CD14-positive monocyte (primary cell): ENCODE measurements around the gene PDC. TPM values are rescaled to one million over a fixed set of nuclear protein-coding genes. Genes with fewer than 3 reads are reported as not detected.
A peak's percentile ranks its signal among the peaks of the same experiment; 100 is the strongest.

Experiments used
- DNase-seq, 3 donors: peaks; one replicate each; pipeline ENCODE4 v3.0.0-alpha.2; 2011 to 2022
- H2AFZ ChIP-seq: 2 replicates; pipeline ENCODE4 v1.6.0; 2012; ENCODE audit warnings: mild to moderate bottlenecking, low read depth, low read length, inconsistent platforms; ENCODE audit not compliant: insufficient read depth, poor library complexity, severe bottlenecking
- H3K27ac ChIP-seq, 2 donors: 1 replicate in 1 of 2; 2 replicates in 1 of 2; pipeline ENCODE4 v1.5.1; 2012 to 2013; ENCODE audit warnings: low read length in 2 of 2, control low read depth in 1 of 2, inconsistent platforms in 1 of 2, low read depth in 1 of 2, mild to moderate bottlenecking in 1 of 2
- H3K27me3 ChIP-seq, 2 donors: one replicate each; pipeline versions ENCODE4 v1.6.0 to v1.6.1; 2011 to 2013; ENCODE audit warnings: low read length in 2 of 2; ENCODE audit not compliant: control insufficient read depth in 2 of 2, insufficient read depth in 2 of 2
- H3K36me3 ChIP-seq, 2 donors: replicated peaks in 1 of 2; 1 replicate in 1 of 2; 2 replicates in 1 of 2; pipeline versions ENCODE4 v1.5.1 to v1.6.1; 2012 to 2013; ENCODE audit warnings: low read length in 2 of 2, control low read depth in 1 of 2, inconsistent platforms in 1 of 2, mild to moderate bottlenecking in 1 of 2; ENCODE audit not compliant: insufficient read depth in 2 of 2, control insufficient read depth in 1 of 2
- H3K4me1 ChIP-seq, 2 donors: 1 replicate in 1 of 2; 2 replicates in 1 of 2; pipeline versions ENCODE4 v1.5.1 to v1.6.1; 2012 to 2013; ENCODE audit warnings: low read length in 2 of 2, control low read depth in 1 of 2, inconsistent platforms in 1 of 2, mild to moderate bottlenecking in 1 of 2, moderate library complexity in 1 of 2; ENCODE audit not compliant: insufficient read depth in 2 of 2, control insufficient read depth in 1 of 2
- H3K4me2 ChIP-seq: replicated peaks from 2 replicates; pipeline ENCODE3; 2012; ENCODE audit warnings: low read length, moderate library complexity, mild to moderate bottlenecking; ENCODE audit not compliant: poor library complexity, severe bottlenecking; ENCODE audit errors: extremely low read depth
- H3K4me3 ChIP-seq, 3 experiments: fragments of 200-600 bp in 1 of 3; sonication (generic) in 1 of 3; replicated peaks in 1 of 3; 1 replicate in 2 of 3; 2 replicates in 1 of 3; pipeline ENCODE4 v1.5.1; 2011 to 2013; ENCODE audit warnings: low read length in 3 of 3, mild to moderate bottlenecking in 3 of 3, control low read depth in 2 of 3, low read depth in 2 of 3, inconsistent platforms in 1 of 3, moderate library complexity in 1 of 3
- H3K79me2 ChIP-seq: 2 replicates; pipeline ENCODE4 v1.6.0; 2012; ENCODE audit warnings: mild to moderate bottlenecking, control low read depth, inconsistent platforms, low read length, moderate library complexity; ENCODE audit not compliant: insufficient read depth
- H3K9ac ChIP-seq: 2 replicates; pipeline ENCODE4 v1.6.0; 2017; ENCODE audit warnings: low read length, mild to moderate bottlenecking; ENCODE audit not compliant: insufficient read depth, poor library complexity, severe bottlenecking
- H3K9me3 ChIP-seq, 2 donors: replicated peaks in 1 of 2; 1 replicate in 1 of 2; 2 replicates in 1 of 2; pipeline versions ENCODE4 v1.5.1 to v1.6.1; 2012 to 2013; ENCODE audit warnings: low read length in 2 of 2, control low read depth in 1 of 2; ENCODE audit not compliant: control insufficient read depth in 1 of 2, insufficient read depth in 1 of 2
- H4K20me1 ChIP-seq: 2 replicates; pipeline ENCODE4 v1.6.0; 2012; ENCODE audit warnings: mild to moderate bottlenecking, low read length, control low read depth, moderate library complexity; ENCODE audit not compliant: insufficient read depth
- H3K27ac Mint-ChIP-seq, 7 donors: one replicate each; pipeline ENCODE4 v1.8.0; 2020; ENCODE audit warnings: mild to moderate bottlenecking in 7 of 7, mixed read lengths in 7 of 7, moderate library complexity in 6 of 7, inconsistent platforms in 2 of 7
- H3K27me3 Mint-ChIP-seq, 3 donors: one replicate each; pipeline ENCODE4 v1.8.0; 2021 to 2022; ENCODE audit warnings: low read depth in 3 of 3, mild to moderate bottlenecking in 3 of 3, mixed read lengths in 3 of 3, moderate library complexity in 3 of 3, inconsistent platforms in 1 of 3
- H3K36me3 Mint-ChIP-seq, 2 donors: one replicate each; pipeline ENCODE4 v1.8.0; 2020; ENCODE audit warnings: mixed read lengths in 2 of 2, inconsistent platforms in 1 of 2, mild to moderate bottlenecking in 1 of 2
- H3K4me1 Mint-ChIP-seq: one replicate; pipeline ENCODE4 v1.8.0; 2020; ENCODE audit warnings: mild to moderate bottlenecking, mixed read lengths
- H3K4me3 Mint-ChIP-seq, 2 donors: one replicate each; pipeline ENCODE4 v1.8.0; 2020; ENCODE audit warnings: mild to moderate bottlenecking in 2 of 2, mixed read lengths in 2 of 2, moderate library complexity in 1 of 2
- H3K9me3 Mint-ChIP-seq, 7 donors: one replicate each; pipeline ENCODE4 v1.8.0; 2020 to 2022; ENCODE audit warnings: mixed read lengths in 7 of 7, mild to moderate bottlenecking in 6 of 7, moderate library complexity in 6 of 7, inconsistent platforms in 2 of 7
- CTCF ChIP-seq: fragments of 200-600 bp; IDR thresholded peaks from one replicate; pipeline ENCODE4 v1.8.0; 2022; ENCODE audit warnings: antibody characterized with exemption, mild to moderate bottlenecking
- WGBS: methylation state at CpG from one replicate; pipeline ENCODE4 v1.1.5; 2013; ENCODE audit warnings: missing lambda C conversion rate; ENCODE audit not compliant: insufficient coverage; 5-methylcytosine and 5-hydroxymethylcytosine counted together
- intact Hi-C, 2 donors: fragments of 100-400 bp; cut with micrococcal nuclease; formaldehyde crosslinking; loops; one replicate each; pipeline versions ENCODE4 v1.15.0 to v1.15.1; 2023
- polyA plus RNA-seq, 3 donors: library from polyadenylated mRNA; depleted of rRNA in 1 of 3; unstranded in 2 of 3; stranded (reverse) in 1 of 3; fragments of 300-500 nt in 2 of 3; fragments of >200 nt in 1 of 3; fragmentation: Illumina TruSeq in 2 of 3; gene quantifications; 1 replicate in 2 of 3; 2 replicates in 1 of 3; pipeline ENCODE4 v1.2.3, GENCODE V29; 2012 to 2021

PDC gene
- polyA plus RNA-seq, 3 donors, result not detected

- intact Hi-C loops, result no loop called here
- WGBS, result no CpG with 5 or more reads among the region's 5 CpGs
- Histone ChIP-seq H3K4me2 (peak overlapping the region; percentile 12), H3K4me1 (peaks cover 5 to 11% of the 10 kb centered on the region in 2 donors), H2AFZ (no peak overlapping the region), H4K20me1 (no peaks in the 10 kb centered on the region), H3K9me3 (no peaks in the 10 kb centered on the region), H3K4me3 (peak overlapping the region in 1 of 3 experiments; percentile 8), H3K27ac (no peak overlapping the region), H3K36me3 (no peaks in the 10 kb centered on the region), H3K9ac (no peak overlapping the region), H3K79me2 (no peaks in the 10 kb centered on the region), H3K27me3 (no peaks in the 10 kb centered on the region)
- no peaks in the 10 kb centered on the region for H3K36me3 Mint-ChIP-seq
- H3K27ac Mint-ChIP-seq, result no peak overlapping the region
- peak in 1 of 3 donors; percentile 23 for DNase-seq
- peaks cover 0 to 2% (median 0%) of the 10 kb centered on the region in 7 donors for H3K9me3 Mint-ChIP-seq
- peak overlapping the region in 1 of 2 donors; percentile 48 for H3K4me3 Mint-ChIP-seq
- peaks cover 18% of the 10 kb centered on the region for H3K4me1 Mint-ChIP-seq
- no peak for TF ChIP-seq CTCF
- H3K27me3 Mint-ChIP-seq, result peaks cover 0 to 3% (median 0%) of the 10 kb centered on the region in 3 donors
These were observed 15.5 kb upstream of the PDC start for GRCh38 chr1:186476264-186477040.

- Mint-ChIP-seq H3K4me1 (peaks cover 18% of the 10 kb centered on the region), H3K27ac (no peak overlapping the region), H3K36me3 (no peaks in the 10 kb centered on the region), H3K27me3 (peaks cover 0 to 2% (median 0%) of the 10 kb centered on the region in 3 donors), H3K4me3 (no peak overlapping the region), H3K9me3 (peaks cover 0 to 2% (median 0%) of the 10 kb centered on the region in 7 donors)
- Histone ChIP-seq H3K36me3 (no peaks in the 10 kb centered on the region), H2AFZ (no peak overlapping the region), H3K4me3 (no peak overlapping the region), H3K9me3 (no peaks in the 10 kb centered on the region), H3K4me2 (no peak overlapping the region), H3K9ac (no peak overlapping the region), H3K79me2 (no peaks in the 10 kb centered on the region), H3K27ac (no peak overlapping the region), H4K20me1 (no peaks in the 10 kb centered on the region), H3K4me1 (peaks cover 5 to 11% of the 10 kb centered on the region in 2 donors), H3K27me3 (no peaks in the 10 kb centered on the region)
- 100% methylated on average over 1 of the region's 2 CpGs for WGBS
- intact Hi-C loops, result no loop called here
- no peak for DNase-seq
- TF ChIP-seq CTCF, result no peak
These were observed 13.3 kb upstream of the PDC start for GRCh38 chr1:186474208-186474607.
